Esophagus squamous epithelium (tissue), 5 donors: Measurements from ENCODE around the gene PEX14. TPM values are rescaled to one million over a fixed set of nuclear protein-coding genes. Genes with fewer than 3 reads are reported as not detected.

Experiments
- DNase-seq: peaks from one replicate; lab custom pipeline; 2025; lab: John Stamatoyannopoulos, UW
- H3K27ac ChIP-seq, 4 donors: fragments of 200-600 bp; sonication (generic); one replicate each; pipeline ENCODE4 v1.5.1; 2016 to 2019; ENCODE audit warnings: mild to moderate bottlenecking in 1 of 4
- H3K27me3 ChIP-seq, 4 donors: fragments of 200-600 bp; sonication (generic); 1 replicate in 3 of 4; 2 replicates in 1 of 4; pipeline versions ENCODE4 v1.5.1 to v1.6.0; 2017 to 2021; ENCODE audit warnings: antibody characterized with exemption in 1 of 4
- H3K36me3 ChIP-seq, 3 donors: fragments of 200-600 bp; sonication (generic); one replicate each; pipeline ENCODE4 v1.5.1; 2016 to 2019
- H3K4me1 ChIP-seq, 3 donors: fragments of 200-600 bp; sonication (generic); one replicate each; pipeline ENCODE4 v1.5.1; 2017 to 2019
- H3K4me3 ChIP-seq, 4 donors: fragments of 200-600 bp; sonication (generic); 1 replicate in 3 of 4; 2 replicates in 1 of 4; pipeline ENCODE4 v1.5.1; 2016 to 2019; ENCODE audit warnings: mild to moderate bottlenecking in 2 of 4, moderate library complexity in 1 of 4
- H3K9me3 ChIP-seq, 3 donors: fragments of 200-600 bp; sonication (generic); one replicate each; pipeline ENCODE4 v1.5.1; 2016 to 2019
- CTCF ChIP-seq, 6 experiments: fragments of 450-650 bp in 4 of 6; fragments of 200-600 bp in 2 of 6; sonication (generic) in 2 of 6; IDR thresholded peaks; one replicate each; pipeline ENCODE4 v1.5.1; 2016 to 2019; ENCODE audit warnings: antibody characterized with exemption in 6 of 6, mild to moderate bottlenecking in 4 of 6, moderate library complexity in 4 of 6
- POLR2A ChIP-seq, 4 donors: fragments of 450-650 bp; IDR thresholded peaks; one replicate each; pipeline ENCODE4 v1.6.1; 2017; ENCODE audit warnings: antibody characterized with exemption in 4 of 4, mild to moderate bottlenecking in 4 of 4, moderate library complexity in 3 of 4
- whole genome bisulfite sequencing, 2 donors: methylation state at CpG; one replicate each; pipeline ENCODE4 v1.1.5; 2018; 5-methylcytosine and 5-hydroxymethylcytosine counted together
- intact Hi-C: fragments of 100-400 bp; cut with DNase I; formaldehyde crosslinking; loops from one replicate; pipeline ENCODE4 v1.15.0; 2022
- total RNA-seq, 4 donors: library from RNA; depleted of rRNA; stranded (reverse); fragments of >200 nt; gene quantifications; one replicate each; pipeline ENCODE4 v1.1.0, GENCODE V29; 2016
- donor health status: DM: yes; HTN: yes; CAD: no.

Gene PEX14
- total RNA-seq, 4 donors from 2014 or later = 9.4 to 22.9 (median 15.2) TPM

GRCh38 chr1:10594595-10595223 is 120.0 kb downstream of the PEX14 start:
- no peak for TF ChIP-seq POLR2A (IDR thresholded peaks at IDR 0.05)
- no peak for TF ChIP-seq CTCF (IDR thresholded peaks at IDR 0.05)
- H3K36me3 ChIP-seq = peaks cover 0 to 8% (median 0%) of the 10 kb centered on the region in 3 donors
- 84 to 89% methylated on average over 6 to 9 of the region's 9 CpGs for WGBS, 2 donors
- H3K27ac ChIP-seq = no peak overlapping the region
- no peaks in the 10 kb centered on the region for H3K9me3 ChIP-seq
- intact Hi-C loops = no loop called here
- H3K27me3 ChIP-seq = no peaks in the 10 kb centered on the region
- peaks cover 0 to 14% (median 0%) of the 10 kb centered on the region in 3 donors for H3K4me1 ChIP-seq
- H3K4me3 ChIP-seq = no peak overlapping the region
- no peak for DNase-seq

- peaks cover 0 to 18% (median 0%) of the 10 kb centered on the region in 3 donors for H3K36me3 ChIP-seq
- intact Hi-C loops = no loop called here
- no peak overlapping the region for H3K4me3 ChIP-seq
- H3K27me3 ChIP-seq = no peaks in the 10 kb centered on the region
- peaks cover 0 to 24% (median 3%) of the 10 kb centered on the region in 3 donors for H3K4me1 ChIP-seq
- DNase-seq = no peak
- 82 to 89% methylated on average over 6 of the region's 6 CpGs for WGBS, 2 donors
- TF ChIP-seq POLR2A (IDR thresholded peaks at IDR 0.05) = no peak
- TF ChIP-seq CTCF (IDR thresholded peaks at IDR 0.05) = no peak
- no peak overlapping the region for H3K27ac ChIP-seq
- no peaks in the 10 kb centered on the region for H3K9me3 ChIP-seq
Observed at GRCh38 chr1:10596780-10597179, 122.0 kb downstream of the PEX14 start.

- intact Hi-C loops = no loop called here
- no peak for DNase-seq
- no peak for TF ChIP-seq POLR2A (IDR thresholded peaks at IDR 0.05)
- TF ChIP-seq CTCF (IDR thresholded peaks at IDR 0.05) = no peak
- no peak overlapping the region for H3K27ac ChIP-seq
- no peaks in the 10 kb centered on the region for H3K9me3 ChIP-seq
- peaks cover 0 to 34% (median 3%) of the 10 kb centered on the region in 3 donors for H3K4me1 ChIP-seq
- H3K4me3 ChIP-seq = no peak overlapping the region
- WGBS, 2 donors = 89 to 93% methylated on average over 7 to 12 of the region's 13 CpGs
- no peaks in the 10 kb centered on the region for H3K27me3 ChIP-seq
- peaks cover 0 to 18% (median 0%) of the 10 kb centered on the region in 3 donors for H3K36me3 ChIP-seq
Observed at GRCh38 chr1:10597492-10598388, 123.0 kb downstream of the PEX14 start.

GRCh38 chr1:10598389-10598702 is 123.6 kb downstream of the PEX14 start:
- no peaks in the 10 kb centered on the region for H3K9me3 ChIP-seq
- DNase-seq = no peak
- no peak overlapping the region for H3K4me3 ChIP-seq
- peaks cover 0 to 18% (median 0%) of the 10 kb centered on the region in 3 donors for H3K36me3 ChIP-seq
- no peak overlapping the region for H3K27ac ChIP-seq
- intact Hi-C loops = no loop called here
- TF ChIP-seq CTCF (IDR thresholded peaks at IDR 0.05) (no peak), POLR2A (IDR thresholded peaks at IDR 0.05) (no peak)
- WGBS, 2 donors = 89 to 90% methylated on average over 4 to 6 of the region's 6 CpGs
- H3K27me3 ChIP-seq = no peaks in the 10 kb centered on the region
- H3K4me1 ChIP-seq = peaks cover 0 to 38% (median 3%) of the 10 kb centered on the region in 3 donors
